ENCODE data around the gene CAND2.

Gene CAND2

DNA sequence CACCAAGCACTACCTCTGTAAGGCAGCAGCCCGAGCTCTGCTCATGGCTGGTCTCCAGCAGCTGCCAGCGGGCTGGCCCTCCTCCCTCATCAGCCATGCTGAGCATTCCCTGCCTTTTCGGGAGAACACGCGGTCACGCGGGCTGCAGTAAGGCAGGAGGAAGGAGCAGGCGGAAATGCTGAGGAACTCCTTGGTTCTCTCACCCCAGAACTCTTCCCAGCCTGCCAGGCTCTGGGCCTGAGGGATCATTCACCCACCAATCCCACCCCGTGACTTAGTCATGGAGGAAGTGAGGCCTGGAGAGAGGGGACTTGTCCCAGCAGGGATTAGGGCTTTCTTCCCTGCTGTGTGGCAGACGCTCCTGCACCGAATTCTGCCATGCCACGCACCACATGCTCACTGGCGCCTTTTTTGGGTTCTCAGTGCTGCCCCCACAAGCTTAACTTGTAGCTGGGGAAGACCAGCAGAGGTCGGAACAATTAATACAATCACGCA, 87.8 kb downstream of the CAND2 start:
- Histone ChIP-seq H3K4me3 (ENCODE audit: severe bottlenecking) (no peak overlapping the region), H3K9me3 (ENCODE audit: severe bottlenecking) (no peaks in the 10 kb centered on the region), H3K27ac (ENCODE audit: poor library complexity, severe bottlenecking) (no peak overlapping the region), H3K4me1 (ENCODE audit: insufficient read depth, poor library complexity, severe bottlenecking) (no peaks in the 10 kb centered on the region), H3K36me3 (ENCODE audit: low read depth) (no peaks in the 10 kb centered on the region), H3K27me3 (ENCODE audit: insufficient read depth, poor library complexity, severe bottlenecking) (no peaks in the 10 kb centered on the region)
- no peak for ATAC-seq (ENCODE audit: low read depth)
- no peak for DNase-seq (ENCODE audit: low spot score)
- TF ChIP-seq, protein P1, sequence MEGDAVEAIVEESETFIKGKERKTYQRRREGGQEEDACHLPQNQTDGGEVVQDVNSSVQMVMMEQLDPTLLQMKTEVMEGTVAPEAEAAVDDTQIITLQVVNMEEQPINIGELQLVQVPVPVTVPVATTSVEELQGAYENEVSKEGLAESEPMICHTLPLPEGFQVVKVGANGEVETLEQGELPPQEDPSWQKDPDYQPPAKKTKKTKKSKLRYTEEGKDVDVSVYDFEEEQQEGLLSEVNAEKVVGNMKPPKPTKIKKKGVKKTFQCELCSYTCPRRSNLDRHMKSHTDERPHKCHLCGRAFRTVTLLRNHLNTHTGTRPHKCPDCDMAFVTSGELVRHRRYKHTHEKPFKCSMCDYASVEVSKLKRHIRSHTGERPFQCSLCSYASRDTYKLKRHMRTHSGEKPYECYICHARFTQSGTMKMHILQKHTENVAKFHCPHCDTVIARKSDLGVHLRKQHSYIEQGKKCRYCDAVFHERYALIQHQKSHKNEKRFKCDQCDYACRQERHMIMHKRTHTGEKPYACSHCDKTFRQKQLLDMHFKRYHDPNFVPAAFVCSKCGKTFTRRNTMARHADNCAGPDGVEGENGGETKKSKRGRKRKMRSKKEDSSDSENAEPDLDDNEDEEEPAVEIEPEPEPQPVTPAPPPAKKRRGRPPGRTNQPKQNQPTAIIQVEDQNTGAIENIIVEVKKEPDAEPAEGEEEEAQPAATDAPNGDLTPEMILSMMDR (IDR thresholded peaks at IDR 0.05; ENCODE audit: poor library complexity, severe bottlenecking) = no peak

Measured in RWPE2 (cell line).